HCT116 (cell line): ENCODE results near the gene IRF2BP1.

Experiments used
- ATF3 ChIP-seq: IDR thresholded peaks from 2 replicates; pipeline ENCODE4 v1.6.1; 2012
- CEBPB ChIP-seq: IDR thresholded peaks from 2 replicates; pipeline ENCODE4 v1.6.1; 2012; ENCODE audit warnings: low read depth
- CTCF ChIP-seq, 3 experiments: fragments of 200-600 bp in 1 of 3; sonication (generic) in 1 of 3; IDR thresholded peaks in 2 of 3; conservative IDR thresholded peaks in 1 of 3; 2 replicates each; pipeline ENCODE4 v1.5.1; 2012 to 2017; ENCODE audit warnings: low read depth in 2 of 3, low read length in 2 of 3, antibody characterized with exemption in 1 of 3, borderline replicate concordance in 1 of 3, control low read depth in 1 of 3, mild to moderate bottlenecking in 1 of 3, mixed read lengths in 1 of 3, mixed run types in 1 of 3, moderate library complexity in 1 of 3; ENCODE audit not compliant: insufficient read depth in 1 of 3
- EZH2 ChIP-seq: fragments of 200-600 bp; sonication (generic); IDR thresholded peaks from 2 replicates; pipeline ENCODE4 v1.6.1; 2017; ENCODE audit warnings: antibody characterized with exemption, mixed run types
- EZH2phosphoT487 ChIP-seq: fragments of 200-600 bp; IDR thresholded peaks from 2 replicates; pipeline ENCODE4 v1.6.1; 2018; ENCODE audit warnings: antibody characterized with exemption, borderline replicate concordance
- POLR2A ChIP-seq: IDR thresholded peaks from 2 replicates; pipeline ENCODE4 v1.7.0; 2011; ENCODE audit warnings: borderline replicate concordance; ENCODE audit not compliant: insufficient read depth, insufficient read length; ENCODE audit errors: extremely low read depth
- RAD21 ChIP-seq: IDR thresholded peaks from 2 replicates; pipeline ENCODE4 v1.6.1; 2012; ENCODE audit warnings: low read depth, mild to moderate bottlenecking
- YY1 ChIP-seq: IDR thresholded peaks from 2 replicates; pipeline ENCODE4 v1.6.1; 2011; ENCODE audit warnings: low read length, low read depth, moderate library complexity, mild to moderate bottlenecking; ENCODE audit not compliant: insufficient replicate concordance; ENCODE audit errors: extremely low read depth
- ZBTB33 ChIP-seq: IDR thresholded peaks from 2 replicates; pipeline ENCODE4 v1.6.1; 2011; ENCODE audit warnings: mild to moderate bottlenecking, low read length, moderate library complexity; ENCODE audit not compliant: insufficient replicate concordance; ENCODE audit errors: extremely low read depth

GRCh38 chr19:45879055-45879454 is 6.9 kb downstream of the IRF2BP1 start:
- TF ChIP-seq POLR2A (no peak), CTCF (IDR thresholded peaks at IDR 0.05 in 2 of 3, conservative IDR thresholded peaks at IDR 0.05 in 1 of 3; ENCODE audit: borderline replicate concordance in 1 of 3, insufficient read depth in 1 of 3, low read depth in 2 of 3, low read length in 2 of 3) (no peak), EZH2phosphoT487 (no peak), YY1 (no peak), EZH2 (no peak), ZBTB33 (no peak), ATF3 (no peak), RAD21 (no peak), CEBPB (no peak)
